GM20000 (cell line): ENCODE data around the gene GPR15.
A peak's percentile ranks its signal among the peaks of the same experiment; 100 is the strongest.
"Not testable (repeated sequence)": the region's sequence is repeated elsewhere in the genome, so short reads cannot be mapped to it uniquely, and the experiment has no call there.

Experiments used
- DNase-seq: peaks from one replicate; pipeline ENCODE4 v3.0.0; 2012; ENCODE audit warnings: low spot score
- TF ChIP-seq, protein P1 (sequence below): IDR thresholded peaks from 2 replicates; pipeline ENCODE4 v1.5.1; 2012; ENCODE audit warnings: mild to moderate bottlenecking, control low read depth; ENCODE audit errors: extremely low read depth, missing control alignments

GPR15 gene

GRCh38 chr3:98557324-98558010 is 25.7 kb downstream of the GPR15 start:
- no peak for DNase-seq
- TF ChIP-seq, protein P1, sequence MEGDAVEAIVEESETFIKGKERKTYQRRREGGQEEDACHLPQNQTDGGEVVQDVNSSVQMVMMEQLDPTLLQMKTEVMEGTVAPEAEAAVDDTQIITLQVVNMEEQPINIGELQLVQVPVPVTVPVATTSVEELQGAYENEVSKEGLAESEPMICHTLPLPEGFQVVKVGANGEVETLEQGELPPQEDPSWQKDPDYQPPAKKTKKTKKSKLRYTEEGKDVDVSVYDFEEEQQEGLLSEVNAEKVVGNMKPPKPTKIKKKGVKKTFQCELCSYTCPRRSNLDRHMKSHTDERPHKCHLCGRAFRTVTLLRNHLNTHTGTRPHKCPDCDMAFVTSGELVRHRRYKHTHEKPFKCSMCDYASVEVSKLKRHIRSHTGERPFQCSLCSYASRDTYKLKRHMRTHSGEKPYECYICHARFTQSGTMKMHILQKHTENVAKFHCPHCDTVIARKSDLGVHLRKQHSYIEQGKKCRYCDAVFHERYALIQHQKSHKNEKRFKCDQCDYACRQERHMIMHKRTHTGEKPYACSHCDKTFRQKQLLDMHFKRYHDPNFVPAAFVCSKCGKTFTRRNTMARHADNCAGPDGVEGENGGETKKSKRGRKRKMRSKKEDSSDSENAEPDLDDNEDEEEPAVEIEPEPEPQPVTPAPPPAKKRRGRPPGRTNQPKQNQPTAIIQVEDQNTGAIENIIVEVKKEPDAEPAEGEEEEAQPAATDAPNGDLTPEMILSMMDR = no peak

DNA sequence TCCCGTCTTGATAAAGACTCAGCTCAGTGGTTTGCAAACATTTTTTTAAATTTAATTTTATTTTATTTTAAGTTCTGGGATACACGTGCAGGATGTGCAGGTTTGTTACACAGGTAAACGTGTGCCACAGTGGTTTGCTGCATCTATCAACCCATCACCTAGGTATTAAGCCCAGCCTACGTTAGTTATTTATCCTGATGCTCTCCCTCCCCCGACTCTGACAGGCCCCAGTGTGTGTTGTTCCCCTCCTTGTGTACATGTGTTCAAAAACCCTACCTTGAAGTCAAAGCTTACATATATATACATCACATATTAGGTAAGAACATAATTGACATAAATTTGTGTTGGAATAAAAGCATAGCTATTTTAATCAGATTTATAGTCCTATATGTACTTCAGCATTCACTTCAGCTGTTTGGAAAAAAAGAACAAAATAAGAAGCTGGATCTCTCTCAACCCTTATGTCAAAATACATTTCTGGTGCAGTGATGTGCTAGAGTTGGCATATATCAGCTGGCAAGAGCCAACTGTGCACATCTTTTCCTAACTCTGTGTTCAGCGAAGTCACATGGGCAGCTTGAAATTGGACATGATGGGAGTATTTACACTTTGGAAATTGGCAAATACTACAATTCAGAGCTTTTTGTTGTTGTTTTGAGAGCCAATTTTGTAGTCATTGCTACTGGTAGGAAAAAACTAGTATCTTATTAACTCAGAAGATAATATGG is 26.5 kb downstream of the GPR15 start:
- TF ChIP-seq, protein P1 = no peak
- no peak for DNase-seq

DNA sequence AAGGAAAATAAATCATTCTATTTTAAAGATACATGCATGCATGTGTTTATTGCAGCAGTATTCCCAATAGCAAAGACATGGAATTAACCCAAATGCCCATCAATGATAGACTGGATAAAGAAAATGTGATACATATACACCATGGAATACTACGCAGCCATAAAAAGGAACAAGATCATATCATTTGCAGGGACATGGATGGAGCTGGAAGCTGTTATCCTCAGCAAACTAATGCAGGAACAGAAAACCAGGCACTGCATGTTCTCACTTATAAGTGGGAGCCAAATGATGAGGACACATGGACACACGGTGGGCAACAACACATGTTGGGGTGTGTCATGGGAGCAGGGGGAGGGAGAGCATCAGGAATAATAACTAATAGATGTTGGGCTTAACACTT is 28.0 kb downstream of the GPR15 start:
- not testable (repeated sequence) for DNase-seq

DNA sequence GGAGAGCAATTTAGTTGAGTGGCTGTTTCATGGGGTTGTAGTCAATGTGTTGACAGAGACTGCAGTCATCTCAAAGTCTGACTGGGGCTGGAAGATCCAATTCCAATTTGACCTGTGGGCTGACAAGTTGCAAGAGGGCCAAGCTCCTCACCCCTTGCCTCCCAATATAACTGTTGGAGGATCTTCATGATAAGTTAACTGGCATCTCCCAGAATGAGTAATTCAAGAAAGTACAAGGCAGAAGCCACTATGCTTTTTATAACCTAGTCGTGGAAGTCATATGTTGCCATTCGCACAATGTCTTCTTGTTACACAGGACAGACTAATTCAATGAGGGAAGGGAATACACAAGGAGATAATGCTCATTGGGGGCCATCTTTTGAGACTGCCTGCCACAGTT is 29.1 kb downstream of the GPR15 start:
- TF ChIP-seq, protein P1 = no peak
- no peak for DNase-seq

DNA sequence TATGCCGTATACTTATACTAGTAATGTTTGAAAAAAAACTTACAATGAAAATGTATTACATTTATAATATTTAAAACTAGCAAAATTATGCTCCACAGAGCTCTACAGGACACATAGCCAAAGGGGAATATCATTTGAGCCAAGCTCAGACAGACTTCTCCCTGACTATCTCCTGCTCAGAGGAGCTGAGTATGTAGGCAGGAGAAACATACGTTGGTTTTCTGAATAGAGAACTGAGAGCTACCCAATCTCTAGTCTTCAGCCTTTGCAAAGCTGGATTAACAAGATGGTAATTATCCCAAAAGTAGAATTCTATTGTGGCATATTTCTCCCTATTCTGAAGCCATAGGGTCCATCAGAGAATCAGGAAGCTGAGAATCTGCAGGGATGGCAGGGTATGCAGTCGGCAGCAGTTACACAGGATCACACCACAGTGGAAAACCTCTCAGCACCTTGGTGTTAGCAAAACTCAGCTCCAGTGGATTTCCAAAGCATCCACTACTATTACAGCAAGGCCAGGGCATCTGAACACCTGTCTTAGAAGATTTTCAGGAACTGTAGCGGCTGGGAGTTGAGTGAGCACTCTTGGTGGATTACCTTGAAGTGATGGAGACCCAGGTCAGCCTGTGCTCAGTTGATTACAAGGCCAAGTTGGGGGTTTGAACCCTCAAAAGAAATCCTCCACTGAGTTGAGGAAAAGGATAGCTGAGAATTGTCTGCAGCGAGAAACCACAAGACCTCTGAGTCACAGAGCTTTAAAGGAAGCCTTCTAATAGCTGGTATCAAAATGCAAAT is 30.1 kb downstream of the GPR15 start:
- no peak for DNase-seq

DNA sequence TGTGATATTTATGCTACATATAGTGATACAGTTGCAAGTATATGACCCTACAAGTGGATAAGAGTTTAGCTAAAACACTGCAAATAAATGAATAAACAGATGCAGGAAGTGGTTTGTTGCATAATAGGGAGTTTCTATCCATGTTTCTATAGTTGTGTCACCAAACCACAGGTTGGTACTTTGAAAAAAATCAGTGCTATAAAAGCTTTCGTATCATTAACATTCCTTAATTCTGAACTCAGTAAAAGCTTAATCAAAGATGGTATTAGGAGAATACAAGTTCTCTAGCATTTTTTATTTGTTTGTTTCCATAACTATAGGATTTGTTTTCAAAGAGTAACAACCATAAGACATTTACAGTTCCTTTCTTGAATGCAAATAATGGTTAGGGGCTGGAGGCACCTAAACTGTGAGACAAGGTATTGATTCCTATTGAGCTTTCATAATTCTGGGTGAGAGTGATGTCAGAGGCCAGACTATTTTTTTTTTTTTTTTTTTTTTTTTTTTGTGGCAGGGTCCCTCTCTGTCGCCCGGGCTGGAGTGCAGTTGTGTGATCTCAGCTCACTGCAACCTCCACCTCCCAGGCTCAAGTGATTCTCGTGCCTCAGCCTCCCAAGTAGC is 32.0 kb downstream of the GPR15 start:
- TF ChIP-seq, protein P1 = no peak
- peak; percentile 32 for DNase-seq

More for the DNA sequence above, 30.1 kb downstream of the GPR15 start:
- TF ChIP-seq, protein P1 = no peak

- DNase-seq = no peak
- TF ChIP-seq, protein P1 = no peak
Measured at GRCh38 chr3:98564282-98565005, 32.7 kb downstream of the GPR15 start.
